Neural cell (in vitro differentiated cells): ENCODE results near the gene LRIT3. TPM values are rescaled to one million over a fixed set of nuclear protein-coding genes. Genes with fewer than 3 reads are reported as not detected.

Experiments
- H2AFZ ChIP-seq: fragments of 200-600, 300-800 bp; sonication (generic), shearing (Covaris generic); 2 replicates; pipeline ENCODE4 v1.6.0; 2014; ENCODE audit warnings: low read depth, mild to moderate bottlenecking, antibody characterized with exemption, low read length, moderate library complexity
- H3F3A ChIP-seq: fragments of 200-600 bp; shearing (Covaris generic); 2 replicates; pipeline ENCODE4 v1.6.1; 2016; ENCODE audit warnings: mild to moderate bottlenecking, moderate library complexity, mixed read lengths, antibody characterized with exemption, low read length; ENCODE audit not compliant: insufficient read depth, poor library complexity, severe bottlenecking
- H3K27ac ChIP-seq: fragments of 200-600, 300-800 bp; sonication (generic), shearing (Covaris generic); 2 replicates; pipeline ENCODE4 v1.5.1; 2014; ENCODE audit warnings: mild to moderate bottlenecking, low read length, moderate library complexity
- H3K27me3 ChIP-seq: fragments of 300-800, 200-600 bp; sonication (generic), shearing (Covaris generic); 2 replicates; pipeline ENCODE4 v1.6.0; 2014; ENCODE audit warnings: mild to moderate bottlenecking, low read depth, low read length, moderate library complexity; ENCODE audit not compliant: insufficient read depth
- H3K36me3 ChIP-seq: fragments of 300-800, 200-600 bp; sonication (generic), shearing (Covaris generic); 2 replicates; pipeline ENCODE4 v1.5.1; 2014; ENCODE audit warnings: mild to moderate bottlenecking, antibody characterized with exemption, low read length, moderate library complexity; ENCODE audit not compliant: insufficient read depth
- H3K4me2 ChIP-seq: fragments of 300-800, 200-600 bp; sonication (generic), shearing (Covaris generic); 2 replicates; pipeline ENCODE4 v1.6.0; 2014; ENCODE audit warnings: mild to moderate bottlenecking, low read length
- H3K4me3 ChIP-seq: fragments of 300-800, 200-600 bp; sonication (generic), shearing (Covaris generic); 2 replicates; pipeline ENCODE4 v1.5.1; 2014; ENCODE audit warnings: mild to moderate bottlenecking, low read length, moderate library complexity
- H3K79me2 ChIP-seq: fragments of 200-600 bp; shearing (Covaris generic); replicated peaks from 2 replicates; pipeline ENCODE4 v1.6.0; 2014; ENCODE audit warnings: mild to moderate bottlenecking, low read length, moderate library complexity; ENCODE audit not compliant: insufficient read depth
- H3K9ac ChIP-seq: fragments of 300-800, 200-600 bp; sonication (generic), shearing (Covaris generic); 2 replicates; pipeline ENCODE4 v1.6.1; 2016; ENCODE audit warnings: mild to moderate bottlenecking, low read length, mixed read lengths
- H3K9me2 ChIP-seq: fragments of 200-600 bp; shearing (Covaris generic); 2 replicates; pipeline ENCODE4 v1.6.1; 2016; ENCODE audit warnings: mild to moderate bottlenecking, low read length, mixed read lengths; ENCODE audit not compliant: insufficient read depth
- H3K9me3 ChIP-seq: fragments of 200-600, 300-800 bp; sonication (generic), shearing (Covaris generic); 2 replicates; pipeline ENCODE4 v1.6.1; 2016; ENCODE audit warnings: mild to moderate bottlenecking, mixed run types, low read length, moderate library complexity, mixed read lengths
- H4K20me1 ChIP-seq: fragments of 200-600 bp; shearing (Covaris generic); 2 replicates; pipeline ENCODE4 v1.6.1; 2016; ENCODE audit warnings: mild to moderate bottlenecking, mixed run types; ENCODE audit not compliant: insufficient read depth
- CTCF ChIP-seq: fragments of 450-650 bp; IDR thresholded peaks from 2 replicates; pipeline ENCODE4 v1.5.1; 2014; ENCODE audit warnings: antibody characterized with exemption, mild to moderate bottlenecking, moderate library complexity; ENCODE audit not compliant: poor library complexity, severe bottlenecking
- EP300 ChIP-seq: fragments of 450-650 bp; conservative IDR thresholded peaks from 2 replicates; pipeline ENCODE4 v1.6.1; 2014; ENCODE audit warnings: antibody characterized with exemption, mild to moderate bottlenecking, moderate library complexity; ENCODE audit not compliant: poor library complexity, severe bottlenecking
- EZH2 ChIP-seq: fragments of 200-600, 300-800 bp; shearing (Covaris generic), sonication (generic); IDR thresholded peaks from 2 replicates; pipeline ENCODE4 v1.6.1; 2014; ENCODE audit warnings: antibody characterized with exemption, low read length, borderline replicate concordance, mild to moderate bottlenecking; ENCODE audit not compliant: insufficient read depth, poor library complexity, severe bottlenecking
- MXI1 ChIP-seq: fragments of 450-650 bp; conservative IDR thresholded peaks from 2 replicates; pipeline ENCODE4 v1.6.1; 2014; ENCODE audit warnings: antibody characterized with exemption, mild to moderate bottlenecking; ENCODE audit not compliant: poor library complexity, severe bottlenecking
- POLR2AphosphoS5 ChIP-seq: IDR thresholded peaks from 2 replicates; pipeline ENCODE4 v1.6.1; 2012
- RAD21 ChIP-seq: fragments of 450-650 bp; conservative IDR thresholded peaks from 2 replicates; pipeline ENCODE4 v1.6.1; 2014; ENCODE audit warnings: antibody characterized with exemption, mild to moderate bottlenecking, moderate library complexity
- REST ChIP-seq: IDR thresholded peaks from 2 replicates; pipeline ENCODE4 v1.6.1; 2012; ENCODE audit warnings: borderline replicate concordance
- SMC3 ChIP-seq: fragments of 450-650 bp; conservative IDR thresholded peaks from 2 replicates; pipeline ENCODE4 v1.6.1; 2014; ENCODE audit warnings: antibody characterized with exemption, mild to moderate bottlenecking, moderate library complexity; ENCODE audit not compliant: poor library complexity
- TAF1 ChIP-seq: IDR thresholded peaks from 2 replicates; pipeline ENCODE4 v1.6.1; 2012; ENCODE audit warnings: low read depth
- polyA plus RNA-seq: library from polyadenylated mRNA; depleted of rRNA; stranded (reverse); fragments of >200 nt; gene quantifications from 2 replicates; pipeline ENCODE4 v1.2.3, GENCODE V29; 2014

Gene LRIT3
- polyA plus RNA-seq, 1 donor from 2014 or later = 0.33 TPM

- Histone ChIP-seq H3K4me2 (no peak overlapping the region), H3K36me3 (no peaks in the 10 kb centered on the region), H3K9ac (no peak overlapping the region), H3F3A (no peaks in the 10 kb centered on the region), H3K27me3 (no peaks in the 10 kb centered on the region), H2AFZ (no peak overlapping the region), H3K27ac (no peak overlapping the region), H4K20me1 (no peaks in the 10 kb centered on the region), H3K4me3 (no peak overlapping the region), H3K79me2 (no peaks in the 10 kb centered on the region), H3K9me3 (no peaks in the 10 kb centered on the region), H3K9me2 (no peaks in the 10 kb centered on the region)
- TF ChIP-seq EP300 = no peak
Measured at GRCh38 chr4:109861271-109861670, 13.4 kb downstream of the LRIT3 start.

- Histone ChIP-seq H3K9me3 (no peaks in the 10 kb centered on the region), H2AFZ (no peak overlapping the region), H3F3A (no peaks in the 10 kb centered on the region), H3K79me2 (no peaks in the 10 kb centered on the region), H3K36me3 (no peaks in the 10 kb centered on the region), H3K9me2 (no peaks in the 10 kb centered on the region), H3K4me3 (no peak overlapping the region), H3K9ac (no peak overlapping the region), H4K20me1 (no peaks in the 10 kb centered on the region), H3K4me2 (no peak overlapping the region), H3K27me3 (no peaks in the 10 kb centered on the region), H3K27ac (no peak overlapping the region)
- TF ChIP-seq EZH2 (no peak), SMC3 (no peak), EP300 (no peak), MXI1 (no peak), POLR2AphosphoS5 (no peak), RAD21 (no peak), CTCF (no peak), REST (no peak), TAF1 (no peak)
Measured at GRCh38 chr4:109861916-109862511, 14.1 kb downstream of the LRIT3 start.

GRCh38 chr4:109864134-109864533 is 16.2 kb downstream of the LRIT3 start:
- Histone ChIP-seq H4K20me1 (no peaks in the 10 kb centered on the region), H3K4me2 (no peak overlapping the region), H2AFZ (no peak overlapping the region), H3K9me3 (no peaks in the 10 kb centered on the region), H3K4me3 (no peak overlapping the region), H3K27ac (no peak overlapping the region), H3K9me2 (no peaks in the 10 kb centered on the region), H3K9ac (no peak overlapping the region), H3K27me3 (no peaks in the 10 kb centered on the region), H3K79me2 (no peaks in the 10 kb centered on the region), H3F3A (no peaks in the 10 kb centered on the region), H3K36me3 (no peaks in the 10 kb centered on the region)
- no peak for TF ChIP-seq CTCF
- no peak for TF ChIP-seq MXI1
- TF ChIP-seq EZH2 = no peak
- TF ChIP-seq TAF1 = no peak
- TF ChIP-seq RAD21 = no peak
- TF ChIP-seq SMC3 = no peak
